Loucy (cell line): ENCODE data around the gene DDX31.

ENCODE experiments used
- CTCF ChIP-seq: fragments of 200-600 bp; sonication (generic); conservative IDR thresholded peaks from 2 replicates; pipeline ENCODE4 v1.5.1; 2014; ENCODE audit warnings: mild to moderate bottlenecking, antibody characterized with exemption, low read length
- EZH2phosphoT487 ChIP-seq: fragments of 200-600 bp; IDR thresholded peaks from 2 replicates; pipeline ENCODE4 v1.6.1; 2018; ENCODE audit warnings: antibody characterized with exemption, mild to moderate bottlenecking, moderate library complexity, borderline replicate concordance

- TF ChIP-seq CTCF, result no peak
- no peak for TF ChIP-seq EZH2phosphoT487
These were observed 87.5 kb downstream of the DDX31 start, which contains the start of gene BARHL1 for GRCh38 chr9:132582276-132582785.
